ENCODE measurements around the gene MYBPH.

DNA sequence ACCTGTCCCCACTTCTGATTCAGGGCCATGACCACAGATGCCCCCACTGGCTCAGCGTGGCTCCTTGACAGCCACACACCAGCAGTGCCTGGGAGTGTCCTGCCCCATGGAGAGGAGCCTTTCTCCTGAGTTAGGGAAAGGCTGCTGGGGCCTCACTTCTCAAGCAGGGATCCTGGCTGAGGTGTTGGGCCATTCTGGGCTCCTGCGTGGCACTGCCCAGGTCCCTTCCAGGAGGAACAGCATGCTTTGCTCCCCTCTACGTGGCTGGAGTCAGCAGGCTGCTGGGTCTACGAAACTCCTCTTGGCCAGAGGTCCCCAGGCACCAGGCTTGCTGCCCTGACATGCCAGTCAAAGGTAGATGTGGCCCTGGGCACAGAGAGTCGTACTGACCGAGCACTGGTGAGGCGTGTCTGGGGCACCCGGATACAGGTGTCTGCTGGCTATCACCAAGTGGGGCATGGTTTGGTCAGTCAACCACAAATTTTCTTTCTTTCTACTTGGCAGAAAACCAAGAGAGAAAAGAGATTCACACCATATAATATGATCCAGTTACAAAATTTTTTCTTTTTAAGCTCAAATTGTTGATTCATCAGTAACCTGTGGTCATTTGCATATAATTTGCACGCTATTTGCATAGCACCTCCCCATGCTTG is 44.0 kb downstream of the MYBPH start:
- no peak for TF ChIP-seq CTCF (conservative IDR thresholded peaks at IDR 0.05; ENCODE audit: low read length)
- TF ChIP-seq EZH2phosphoT487 (IDR thresholded peaks at IDR 0.05; ENCODE audit: borderline replicate concordance) = no peak
